ENCODE data around the gene BCL6B.
"Not testable (repeated sequence)": the region's sequence is repeated elsewhere in the genome, so short reads cannot be mapped to it uniquely, and the experiment has no call there.

DNA sequence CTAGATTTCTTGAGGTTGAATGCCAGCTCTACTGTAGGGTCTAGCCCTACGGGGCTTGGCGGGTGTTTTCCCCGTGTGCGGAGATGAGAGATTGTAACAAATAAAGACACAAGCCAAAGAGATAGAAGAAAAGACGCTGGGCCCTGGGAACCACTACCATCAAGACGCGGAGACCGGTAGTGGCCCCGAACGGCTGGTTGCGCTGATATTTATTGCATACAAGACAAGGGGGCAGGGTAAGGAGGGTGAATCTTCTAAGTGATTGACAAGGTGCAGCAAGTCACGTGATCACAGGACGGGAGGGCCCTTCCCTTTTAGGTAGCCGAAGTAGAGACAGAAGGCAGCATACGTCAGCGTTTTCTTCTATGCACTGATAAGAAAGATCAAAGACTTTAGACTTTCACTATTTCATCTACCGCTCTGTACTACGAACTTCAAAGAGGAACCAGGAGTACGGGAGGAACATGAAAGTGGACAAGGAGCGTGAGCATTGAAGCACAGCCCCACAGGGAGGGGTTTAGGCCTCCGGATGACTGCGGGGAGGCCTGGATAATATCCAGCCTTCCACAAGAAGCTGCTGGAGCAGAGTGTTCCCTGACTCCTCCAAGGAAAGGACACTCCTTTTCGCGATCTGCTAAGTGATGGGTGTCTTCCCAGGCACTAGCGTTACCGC lies 24.0 kb downstream of the BCL6B start:
- TF ChIP-seq, protein P1, sequence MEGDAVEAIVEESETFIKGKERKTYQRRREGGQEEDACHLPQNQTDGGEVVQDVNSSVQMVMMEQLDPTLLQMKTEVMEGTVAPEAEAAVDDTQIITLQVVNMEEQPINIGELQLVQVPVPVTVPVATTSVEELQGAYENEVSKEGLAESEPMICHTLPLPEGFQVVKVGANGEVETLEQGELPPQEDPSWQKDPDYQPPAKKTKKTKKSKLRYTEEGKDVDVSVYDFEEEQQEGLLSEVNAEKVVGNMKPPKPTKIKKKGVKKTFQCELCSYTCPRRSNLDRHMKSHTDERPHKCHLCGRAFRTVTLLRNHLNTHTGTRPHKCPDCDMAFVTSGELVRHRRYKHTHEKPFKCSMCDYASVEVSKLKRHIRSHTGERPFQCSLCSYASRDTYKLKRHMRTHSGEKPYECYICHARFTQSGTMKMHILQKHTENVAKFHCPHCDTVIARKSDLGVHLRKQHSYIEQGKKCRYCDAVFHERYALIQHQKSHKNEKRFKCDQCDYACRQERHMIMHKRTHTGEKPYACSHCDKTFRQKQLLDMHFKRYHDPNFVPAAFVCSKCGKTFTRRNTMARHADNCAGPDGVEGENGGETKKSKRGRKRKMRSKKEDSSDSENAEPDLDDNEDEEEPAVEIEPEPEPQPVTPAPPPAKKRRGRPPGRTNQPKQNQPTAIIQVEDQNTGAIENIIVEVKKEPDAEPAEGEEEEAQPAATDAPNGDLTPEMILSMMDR (IDR thresholded peaks at IDR 0.05; ENCODE audit: low read depth, low read length) = not testable (repeated sequence)
- not testable (repeated sequence) for TF ChIP-seq MYC (IDR thresholded peaks at IDR 0.05; ENCODE audit: low read depth, low read length); POLR2A (IDR thresholded peaks at IDR 0.05; ENCODE audit: extremely low read depth, insufficient read length)
- TF ChIP-seq, protein P2, sequence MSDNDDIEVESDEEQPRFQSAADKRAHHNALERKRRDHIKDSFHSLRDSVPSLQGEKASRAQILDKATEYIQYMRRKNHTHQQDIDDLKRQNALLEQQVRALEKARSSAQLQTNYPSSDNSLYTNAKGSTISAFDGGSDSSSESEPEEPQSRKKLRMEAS (IDR thresholded peaks at IDR 0.05; ENCODE audit: low read depth, low read length) = not testable (repeated sequence)

All from NB4 (cell line).